Measurements from ENCODE around the gene FARS2. TPM values are rescaled to one million over a fixed set of nuclear protein-coding genes. Genes with fewer than 3 reads are reported as not detected.

The FARS2 gene
- total RNA-seq, 2 experiments from 2014 or later, result 13.8 to 14.3 TPM

DNA sequence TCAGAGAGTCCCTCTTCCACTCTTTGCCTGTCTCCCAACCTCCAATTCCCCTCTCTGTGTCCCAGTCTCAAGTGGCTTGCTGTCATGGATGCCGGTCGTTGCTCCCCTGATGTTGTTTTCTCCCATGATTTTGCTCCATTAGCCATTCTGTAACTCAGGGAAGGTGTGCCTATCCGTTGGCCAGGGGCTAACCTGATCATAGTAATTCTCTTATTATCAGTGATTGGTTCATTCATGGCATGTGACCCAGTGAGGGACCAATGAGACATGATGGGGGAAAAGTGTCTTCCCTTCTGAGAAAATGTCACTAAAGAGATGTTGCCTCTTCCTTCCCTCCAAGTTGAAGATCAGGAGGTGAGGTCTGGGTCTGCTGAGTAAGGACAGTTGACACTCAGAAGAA, 214.5 kb downstream of the FARS2 start:
- POLR2A ChIA-PET, result no interaction called here
- no TSS peak for BruUV-seq (replicated peaks)
- CTCF ChIA-PET (ENCODE audit: unreplicated experiment), result no interaction called here

DNA sequence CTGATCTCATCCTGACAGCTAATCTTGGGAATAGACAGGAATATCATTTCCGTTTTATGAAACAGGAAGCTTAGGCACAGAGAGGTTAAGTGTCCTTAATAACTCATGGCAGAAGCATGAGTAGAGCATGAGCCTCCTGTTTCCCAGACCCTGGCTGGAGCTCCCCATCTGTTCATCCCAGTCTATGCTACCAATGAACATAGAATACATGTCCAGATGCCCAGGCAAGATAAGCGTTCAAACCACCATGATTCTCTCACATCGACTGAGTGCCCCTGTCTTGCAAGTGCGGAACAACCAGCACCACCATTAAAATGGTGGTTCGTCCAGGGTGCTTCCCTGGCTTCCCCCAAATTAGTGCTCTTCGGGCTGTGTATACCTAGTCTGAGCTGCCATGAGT, 217.1 kb downstream of the FARS2 start:
- Histone ChIP-seq H3K36me3 (ENCODE audit: insufficient read depth, low read length) (no peaks in the 10 kb centered on the region), H3K9me2 (ENCODE audit: insufficient read depth, low read length) (no peaks in the 10 kb centered on the region), H2AFZ (ENCODE audit: low read length) (no peak overlapping the region), H3K9me3 (ENCODE audit: low read length) (no peaks in the 10 kb centered on the region), H3K79me2 (ENCODE audit: insufficient read depth, low read depth, low read length) (no peaks in the 10 kb centered on the region), H3K4me2 (ENCODE audit: low read length) (no peak overlapping the region), H3K4me3 (ENCODE audit: low read depth, low read length, poor library complexity, severe bottlenecking) (no peak overlapping the region), H3K27ac (ENCODE audit: low read depth, low read length, poor library complexity, severe bottlenecking) (no peak overlapping the region), H3K4me1 (ENCODE audit: insufficient read depth, low read length, poor library complexity, severe bottlenecking) (no peaks in the 10 kb centered on the region), H4K20me1 (ENCODE audit: insufficient read depth, low read length) (no peaks in the 10 kb centered on the region)
- DNase-seq (ENCODE audit: low spot score), result no peak
- no TSS peak for BruUV-seq (replicated peaks)
- intact Hi-C loops (cut with micrococcal nuclease; ENCODE audit: unreplicated experiment), result no loop called here
- ChIA-PET POLR2A (no interaction called here), CTCF (ENCODE audit: unreplicated experiment) (no interaction called here)
- TF ChIP-seq CTCF (conservative IDR thresholded peaks at IDR 0.05; ENCODE audit: low read length) (no peak), EZH2phosphoT487 (IDR thresholded peaks at IDR 0.05; ENCODE audit: borderline replicate concordance, low read depth, low read length) (no peak)

More for the DNA sequence above, 214.5 kb downstream of the FARS2 start:
- Histone ChIP-seq H3K4me3 (ENCODE audit: low read depth, low read length, poor library complexity, severe bottlenecking) (no peak overlapping the region), H3K27ac (ENCODE audit: low read depth, low read length, poor library complexity, severe bottlenecking) (no peak overlapping the region), H3K4me1 (ENCODE audit: insufficient read depth, low read length, poor library complexity, severe bottlenecking) (peaks cover 4% of the 10 kb centered on the region), H3K36me3 (ENCODE audit: insufficient read depth, low read length) (no peaks in the 10 kb centered on the region), H3K9me2 (ENCODE audit: insufficient read depth, low read length) (no peaks in the 10 kb centered on the region), H2AFZ (ENCODE audit: low read length) (no peak overlapping the region), H3K4me2 (ENCODE audit: low read length) (no peak overlapping the region), H4K20me1 (ENCODE audit: insufficient read depth, low read length) (no peaks in the 10 kb centered on the region), H3K79me2 (ENCODE audit: insufficient read depth, low read depth, low read length) (no peaks in the 10 kb centered on the region), H3K9me3 (ENCODE audit: low read length) (no peaks in the 10 kb centered on the region)
- TF ChIP-seq CTCF (conservative IDR thresholded peaks at IDR 0.05; ENCODE audit: low read length), result no peak
- no peak for TF ChIP-seq EZH2phosphoT487 (IDR thresholded peaks at IDR 0.05; ENCODE audit: borderline replicate concordance, low read depth, low read length)
- intact Hi-C loops (cut with micrococcal nuclease; ENCODE audit: unreplicated experiment), result no loop called here
- DNase-seq (ENCODE audit: low spot score), result no peak

DNA sequence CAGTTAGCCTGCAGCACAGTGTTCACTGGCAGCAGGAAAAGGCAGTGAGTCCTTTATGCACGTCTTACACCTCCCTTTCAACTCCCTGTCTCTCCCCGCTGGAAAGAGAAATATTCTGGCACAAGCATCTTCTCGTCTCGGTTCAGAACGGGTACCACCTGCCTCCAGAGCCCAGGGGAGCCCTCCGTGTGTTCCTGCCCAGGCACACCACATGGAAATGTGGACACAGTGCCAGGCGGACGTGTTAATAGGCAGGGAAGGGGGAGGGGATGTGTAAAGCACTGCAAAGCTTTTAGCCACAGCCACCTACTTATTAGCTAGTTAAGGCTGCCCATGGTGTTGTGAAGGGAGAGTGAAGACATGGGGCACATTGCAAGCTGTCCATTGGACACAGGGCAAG, 219.7 kb downstream of the FARS2 start:
- Histone ChIP-seq H3K4me3 (ENCODE audit: low read depth, low read length, poor library complexity, severe bottlenecking) (no peak overlapping the region), H3K79me2 (ENCODE audit: insufficient read depth, low read depth, low read length) (no peaks in the 10 kb centered on the region), H3K4me1 (ENCODE audit: insufficient read depth, low read length, poor library complexity, severe bottlenecking) (no peaks in the 10 kb centered on the region), H3K36me3 (ENCODE audit: insufficient read depth, low read length) (no peaks in the 10 kb centered on the region), H4K20me1 (ENCODE audit: insufficient read depth, low read length) (no peaks in the 10 kb centered on the region), H3K4me2 (ENCODE audit: low read length) (no peak overlapping the region), H2AFZ (ENCODE audit: low read length) (no peak overlapping the region), H3K27ac (ENCODE audit: low read depth, low read length, poor library complexity, severe bottlenecking) (no peak overlapping the region), H3K9me2 (ENCODE audit: insufficient read depth, low read length) (no peaks in the 10 kb centered on the region), H3K9me3 (ENCODE audit: low read length) (no peaks in the 10 kb centered on the region)
- DNase-seq (ENCODE audit: low spot score), result no peak
- TF ChIP-seq EZH2phosphoT487 (IDR thresholded peaks at IDR 0.05; ENCODE audit: borderline replicate concordance, low read depth, low read length) (no peak), CTCF (conservative IDR thresholded peaks at IDR 0.05; ENCODE audit: low read length) (no peak)
- intact Hi-C loops (cut with micrococcal nuclease; ENCODE audit: unreplicated experiment), result no loop called here
- POLR2A ChIA-PET, result interaction anchor here (0.5 to 1.2 kb wide), 2 partner anchors 24 to 153 kb away, joined by 3 read pairs; no protein-coding TSS in a partner anchor
- BruUV-seq (replicated peaks), result no TSS peak
- CTCF ChIA-PET (ENCODE audit: unreplicated experiment), result no interaction called here
